GM19023 (cell line): ENCODE results near the gene KIAA1217.

Experiments
- ATAC-seq: cut with Tn5 transposase; IDR thresholded peaks from one replicate; pipeline ENCODE4 v1.9.1; 2021; ENCODE audit warnings: mild to moderate bottlenecking, moderate library complexity; ENCODE audit not compliant: unreplicated experiment

Gene KIAA1217

DNA sequence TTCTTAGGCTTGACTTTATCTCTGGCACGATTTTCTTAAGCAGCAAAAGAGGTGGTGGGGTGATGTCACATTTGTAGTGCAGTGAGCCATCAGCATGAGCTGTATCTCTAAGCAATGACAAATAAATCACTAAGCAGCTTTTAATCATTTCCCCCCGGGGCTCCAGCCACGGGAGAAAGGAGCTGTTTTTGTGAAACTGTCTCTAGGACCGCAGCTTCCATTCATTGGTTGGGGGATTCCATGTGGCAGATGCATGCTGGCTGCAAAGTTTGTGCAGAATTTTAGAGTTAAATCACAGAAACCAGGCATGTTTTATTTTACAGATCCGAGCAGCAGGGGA, 464 bp downstream of the KIAA1217 start:
- ATAC-seq: peak; percentile 34

GRCh38 chr10:24209946-24210491, 1.1 kb downstream of the KIAA1217 start:
- peak; percentile 63 for ATAC-seq

DNA sequence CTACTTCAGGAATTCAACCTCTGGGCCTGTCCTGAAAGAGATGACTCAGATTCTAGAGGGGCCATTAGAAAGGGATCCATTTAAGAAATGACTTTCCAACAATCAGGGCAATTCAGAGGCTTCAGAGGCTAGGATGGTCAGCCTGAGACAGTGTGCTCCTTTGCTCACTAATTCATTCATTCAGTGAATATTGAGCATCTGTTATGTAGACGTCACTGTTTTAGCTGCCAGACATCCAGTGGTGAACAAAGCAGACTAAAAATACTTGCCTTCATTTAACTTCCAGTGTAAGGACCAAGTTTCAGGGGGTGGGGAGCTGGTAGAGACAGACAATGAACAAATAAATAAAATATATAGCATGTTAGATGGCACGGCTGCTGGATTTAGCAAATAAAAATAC, 1.6 kb downstream of the KIAA1217 start:
- no peak for ATAC-seq

DNA sequence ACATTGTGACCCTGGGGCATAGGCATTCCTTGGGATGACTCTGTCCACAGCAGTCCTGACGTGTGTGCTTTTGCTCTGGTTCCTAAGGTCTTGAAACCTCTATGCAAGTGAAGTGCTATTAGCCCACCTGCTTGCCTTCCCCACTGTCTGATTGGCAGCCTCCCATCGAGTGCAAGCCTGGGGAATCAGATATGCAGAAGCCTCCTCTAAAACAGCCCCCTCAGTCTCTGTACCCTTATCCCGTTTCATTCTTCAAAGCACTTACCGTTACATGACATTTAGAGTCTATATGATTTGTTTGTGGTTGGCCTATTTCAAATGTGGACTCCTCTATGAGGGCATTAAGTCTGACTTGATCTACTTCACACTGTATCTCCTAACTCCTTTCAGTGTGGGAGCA, 4.3 kb downstream of the KIAA1217 start:
- no peak for ATAC-seq

DNA sequence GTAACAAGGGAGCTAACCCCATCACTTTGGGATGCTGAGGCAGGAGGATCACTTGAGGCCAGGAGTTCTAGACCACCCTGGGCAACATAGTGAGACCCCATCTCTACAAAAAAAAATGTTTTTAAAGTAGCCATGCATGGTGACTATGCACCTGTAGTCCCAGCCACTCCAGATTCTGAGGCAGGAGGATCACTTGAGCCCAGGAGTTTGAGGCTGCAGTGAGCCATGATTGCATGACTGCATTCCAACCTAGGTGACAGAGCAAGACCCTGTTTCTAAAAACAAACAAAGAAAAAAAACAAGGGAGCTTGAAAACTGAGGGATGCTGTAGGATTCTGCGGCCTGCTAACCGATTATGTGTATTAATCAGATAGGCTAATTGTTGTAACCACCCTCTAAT, 4.9 kb downstream of the KIAA1217 start:
- no peak for ATAC-seq

- no peak for ATAC-seq
Measured at GRCh38 chr10:24214762-24215161, 5.8 kb downstream of the KIAA1217 start.

- no peak for ATAC-seq
Measured at GRCh38 chr10:24215196-24215595, 6.3 kb downstream of the KIAA1217 start.

- no peak for ATAC-seq
Measured at GRCh38 chr10:24215603-24216002, 6.7 kb downstream of the KIAA1217 start.

- ATAC-seq: no peak
Measured at GRCh38 chr10:24219963-24220362, 11.0 kb downstream of the KIAA1217 start.

DNA sequence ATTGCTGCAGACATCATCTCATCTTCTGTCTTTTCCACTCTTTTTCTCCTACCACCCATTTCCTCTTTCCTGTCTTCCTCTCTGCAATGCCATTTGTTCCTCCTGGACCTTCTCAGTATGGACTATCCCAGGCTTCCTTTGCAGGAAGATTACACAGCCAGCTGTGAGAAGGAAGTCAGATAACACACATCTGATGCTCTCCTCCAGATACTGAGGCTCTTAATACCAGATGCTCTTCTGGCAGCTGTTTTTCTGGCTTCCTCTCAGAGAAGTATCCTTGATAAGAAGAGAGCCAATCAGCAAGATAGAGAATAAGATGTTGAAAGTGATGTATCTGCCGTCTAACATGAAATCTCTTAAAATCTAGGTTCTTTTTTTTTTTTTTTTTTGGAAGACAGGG, 14.4 kb downstream of the KIAA1217 start:
- no peak for ATAC-seq

DNA sequence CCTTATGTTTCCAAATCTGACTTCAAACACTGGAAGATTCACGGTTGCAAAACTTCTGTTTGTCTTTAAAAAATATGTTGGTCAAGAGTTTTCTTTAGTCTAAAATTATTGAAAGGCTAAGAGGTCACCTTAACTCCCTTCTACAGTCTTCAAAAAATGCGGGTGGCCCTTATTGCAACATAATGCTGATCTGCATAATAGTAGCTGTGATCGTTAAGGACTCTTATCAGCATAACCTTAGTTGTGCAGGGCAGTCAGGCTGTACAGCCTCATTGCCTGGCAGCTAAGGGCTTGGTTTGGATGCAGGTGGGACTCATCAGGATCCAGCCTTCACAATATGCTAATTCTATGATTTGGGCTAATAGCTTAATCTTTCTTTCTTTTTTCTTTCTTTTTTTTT, 15.0 kb downstream of the KIAA1217 start:
- ATAC-seq: no peak

DNA sequence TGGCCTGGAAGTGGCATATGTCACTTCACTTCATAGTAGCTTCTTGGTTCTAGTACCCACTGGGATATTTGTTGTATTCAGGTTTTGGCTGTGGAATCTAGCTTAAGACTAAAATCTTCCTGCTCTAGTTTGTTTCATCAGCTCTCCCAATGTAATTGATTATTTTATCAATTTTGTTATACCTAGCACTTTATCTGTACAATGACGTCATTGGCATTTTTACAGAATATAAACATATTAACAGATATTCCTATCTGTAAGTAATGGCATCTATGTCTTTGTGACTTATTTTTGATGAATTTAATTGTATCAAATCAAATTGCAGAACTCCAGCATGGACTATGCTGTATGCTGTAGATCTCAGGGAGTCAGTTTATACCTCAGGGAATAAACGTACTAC, 19.7 kb downstream of the KIAA1217 start:
- no peak for ATAC-seq

DNA sequence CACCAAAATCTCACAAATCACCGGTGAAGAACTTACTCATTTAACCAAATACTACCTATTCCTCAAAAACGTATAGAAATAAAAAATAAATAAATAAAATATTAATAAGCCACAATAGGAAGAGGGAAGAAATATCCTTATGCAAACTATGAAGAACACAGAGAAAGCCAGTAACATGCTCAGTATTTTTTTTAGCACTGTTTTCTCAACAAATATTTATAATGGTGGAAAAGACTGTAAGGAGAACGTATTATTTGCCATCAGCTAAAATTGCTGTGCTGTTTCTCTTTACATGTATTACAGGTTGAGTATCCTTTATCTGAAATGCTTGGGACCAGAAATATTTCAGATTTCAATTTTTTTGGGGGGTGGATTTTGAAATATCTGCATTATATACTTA, 21.0 kb downstream of the KIAA1217 start:
- no peak for ATAC-seq

DNA sequence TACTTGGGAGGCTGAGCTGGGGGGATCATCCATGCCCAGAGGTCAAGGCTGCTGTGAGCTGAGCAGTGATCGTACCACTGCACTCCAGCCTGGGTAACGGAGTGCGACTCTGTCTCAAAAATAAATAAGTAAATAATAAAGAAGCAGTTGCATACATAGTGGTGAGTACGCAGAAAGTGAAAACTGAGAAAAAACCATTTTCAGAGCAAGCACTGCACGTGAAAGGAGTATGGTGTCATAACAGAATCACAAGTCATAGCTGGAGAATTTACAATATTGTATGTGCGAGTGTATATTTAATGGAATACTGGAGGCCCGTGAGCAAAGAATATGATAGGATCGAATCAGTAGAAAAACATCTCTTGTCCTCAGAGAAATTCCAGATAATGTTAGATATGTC, 22.3 kb downstream of the KIAA1217 start:
- no peak for ATAC-seq

DNA sequence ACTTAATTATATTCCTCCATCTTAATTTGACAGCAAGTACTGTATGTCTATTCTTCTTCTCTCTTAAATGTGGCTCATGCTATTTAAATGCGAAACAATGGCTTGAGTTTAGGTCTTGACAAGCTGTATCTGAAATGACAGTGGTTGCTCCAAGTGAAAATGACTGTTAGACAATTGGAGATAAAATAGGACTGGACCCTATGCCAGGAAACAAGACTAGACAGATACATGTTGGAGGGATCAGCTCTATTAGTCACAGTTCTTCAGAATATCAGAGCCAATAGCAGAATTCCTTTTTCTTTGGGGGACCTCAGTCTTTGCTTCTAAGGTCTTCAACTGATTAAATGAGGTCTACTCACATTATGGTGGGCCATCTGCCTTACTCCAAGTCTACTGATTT, 25.8 kb downstream of the KIAA1217 start:
- no peak for ATAC-seq

DNA sequence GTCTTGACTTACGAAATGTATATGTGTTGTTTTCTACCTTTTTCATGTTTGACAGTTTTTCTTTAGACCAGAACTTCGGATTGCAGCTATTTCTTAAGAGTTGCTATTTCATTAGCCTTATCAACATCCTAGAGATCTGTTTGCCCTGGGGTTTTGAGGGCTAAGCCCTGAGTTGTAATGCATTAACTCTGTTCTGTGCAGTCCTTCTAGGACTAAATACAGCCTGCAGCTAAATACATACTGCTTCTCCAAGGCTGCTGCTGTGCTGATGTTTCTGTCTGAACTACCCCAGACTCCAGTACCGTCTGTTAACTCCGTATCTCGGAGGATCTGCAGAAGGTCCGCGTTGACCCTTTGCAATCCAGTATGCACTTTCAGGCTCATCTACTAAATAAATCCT, 26.5 kb downstream of the KIAA1217 start:
- no peak for ATAC-seq

DNA sequence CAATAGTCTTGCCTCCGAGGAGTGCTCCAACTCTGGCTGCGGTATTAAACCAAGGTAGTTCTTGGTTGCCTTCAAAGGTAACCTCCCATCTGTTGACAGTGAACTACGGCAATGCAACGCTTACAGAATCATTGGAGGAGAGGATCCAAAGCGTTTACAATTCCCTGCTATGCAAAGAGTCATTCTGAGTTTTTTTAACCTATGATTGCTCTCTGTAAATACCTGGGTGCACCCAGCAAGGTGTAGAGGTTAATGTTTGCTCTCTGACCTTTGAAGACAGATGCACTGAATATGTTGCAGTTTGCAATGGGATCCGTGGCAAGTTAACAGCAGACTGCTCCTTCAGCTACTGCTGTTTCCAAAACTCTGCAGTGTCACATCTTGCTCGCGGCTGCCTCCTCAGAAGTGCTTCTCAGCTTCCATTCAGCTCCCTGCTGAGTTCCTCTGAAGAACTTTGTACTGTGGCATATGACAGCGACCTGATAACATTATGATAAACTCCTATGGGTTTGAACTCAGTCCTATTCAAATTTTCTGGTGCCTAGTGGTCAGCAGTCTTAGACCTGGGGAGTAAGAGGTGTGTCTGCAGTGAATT, 29.0 kb downstream of the KIAA1217 start:
- no peak for ATAC-seq

DNA sequence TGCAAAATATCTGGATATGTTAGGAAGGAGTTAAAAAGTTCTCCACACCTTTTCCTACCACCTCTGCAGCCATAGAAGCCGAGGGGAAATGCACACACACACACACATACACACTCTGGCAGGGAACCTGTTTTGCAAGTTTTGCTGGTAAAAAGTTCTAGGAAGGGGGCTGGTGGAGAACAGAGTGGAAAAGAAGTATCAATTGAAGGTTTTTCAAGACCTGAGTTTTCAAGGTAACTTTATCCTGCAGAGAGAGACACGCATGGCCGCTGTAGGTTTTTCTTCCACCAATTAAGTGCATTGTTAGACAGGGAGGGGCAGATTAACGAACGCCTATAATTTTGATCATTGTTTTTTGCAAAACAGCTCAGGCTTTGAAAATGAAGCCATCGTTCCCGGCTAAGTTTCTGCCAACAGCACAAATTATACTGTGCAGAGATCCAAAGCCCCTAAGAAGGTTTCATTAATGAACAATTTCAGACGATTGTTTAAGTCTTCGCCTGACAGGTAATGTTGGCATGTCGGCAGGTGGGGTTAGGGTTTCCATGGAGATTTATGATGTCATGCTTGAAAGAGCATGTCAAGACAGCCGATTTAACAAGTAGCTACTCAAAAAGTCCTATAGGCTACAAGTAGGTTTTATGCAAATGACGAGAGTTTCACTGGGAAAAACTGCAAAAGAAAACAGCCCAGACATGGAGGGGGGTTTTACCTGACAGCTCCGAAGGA, 29.7 kb downstream of the KIAA1217 start:
- ATAC-seq: no peak

DNA sequence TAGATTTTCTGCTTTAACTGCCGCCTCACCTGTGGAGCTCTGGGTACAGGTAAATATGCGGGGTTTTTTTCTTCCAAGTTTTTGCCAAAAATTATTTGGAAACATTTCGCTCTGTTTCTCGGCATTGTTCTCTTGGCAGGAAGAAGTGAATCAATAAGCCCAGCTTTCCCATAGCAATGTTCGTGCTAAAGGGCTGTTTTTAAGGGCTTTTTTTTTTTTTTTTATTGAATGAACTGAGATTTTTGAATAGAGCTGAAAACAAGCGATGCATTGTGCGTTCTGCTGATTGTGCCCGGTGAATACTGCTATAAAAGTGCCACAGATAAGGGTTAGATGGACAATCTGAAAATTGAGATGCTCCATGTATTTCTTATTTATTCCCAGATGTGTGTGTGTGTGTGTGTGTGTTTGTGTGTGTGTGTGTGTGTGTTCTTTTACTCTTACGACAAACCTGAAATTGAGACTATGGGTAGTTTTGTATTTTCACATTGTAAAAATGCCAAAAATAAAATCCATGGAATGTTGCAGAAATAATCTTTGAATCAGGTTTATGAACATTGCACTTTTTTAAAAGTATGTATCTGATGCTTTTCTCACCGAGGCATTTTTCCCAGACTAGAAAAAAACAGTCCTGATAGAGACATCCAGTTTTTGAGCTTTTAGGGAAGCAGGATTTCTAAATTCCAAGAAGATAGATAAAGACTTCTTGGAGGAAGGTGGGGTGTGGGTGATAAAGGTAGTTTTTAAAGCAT, 30.5 kb downstream of the KIAA1217 start:
- ATAC-seq: no peak

DNA sequence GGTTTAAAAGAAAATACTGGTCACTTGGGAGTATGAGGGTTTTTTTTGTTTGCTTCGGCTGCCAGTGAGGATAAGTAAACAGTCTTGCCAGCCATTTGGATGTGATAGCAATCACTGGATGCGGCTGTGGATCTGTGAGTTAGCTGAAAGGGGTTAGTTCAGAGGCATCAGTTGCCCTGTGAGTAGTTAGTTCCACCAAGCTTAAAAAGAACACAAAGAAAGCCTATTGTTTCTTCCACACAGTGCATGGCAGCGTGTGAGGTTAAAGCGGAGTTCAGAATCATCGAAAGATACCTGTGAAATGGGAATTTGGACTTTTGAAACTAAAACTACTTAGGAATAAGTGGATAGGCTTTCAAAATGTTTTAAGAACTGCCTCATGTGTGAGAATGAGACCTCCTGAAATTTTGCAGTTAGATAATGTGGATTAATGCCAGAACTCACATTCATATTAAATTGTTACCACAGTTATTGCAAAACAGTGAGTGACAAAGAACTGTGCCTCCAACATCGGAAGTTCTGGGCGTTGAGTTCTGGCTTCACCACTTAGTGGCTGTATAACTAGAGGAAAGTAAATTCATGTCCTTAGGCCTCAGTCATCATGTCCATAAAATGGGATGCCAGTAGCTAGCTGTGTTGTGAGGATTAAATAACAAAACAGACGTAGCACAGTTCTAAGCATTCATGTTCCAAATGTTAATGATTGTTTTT, 31.3 kb downstream of the KIAA1217 start:
- ATAC-seq: no peak

DNA sequence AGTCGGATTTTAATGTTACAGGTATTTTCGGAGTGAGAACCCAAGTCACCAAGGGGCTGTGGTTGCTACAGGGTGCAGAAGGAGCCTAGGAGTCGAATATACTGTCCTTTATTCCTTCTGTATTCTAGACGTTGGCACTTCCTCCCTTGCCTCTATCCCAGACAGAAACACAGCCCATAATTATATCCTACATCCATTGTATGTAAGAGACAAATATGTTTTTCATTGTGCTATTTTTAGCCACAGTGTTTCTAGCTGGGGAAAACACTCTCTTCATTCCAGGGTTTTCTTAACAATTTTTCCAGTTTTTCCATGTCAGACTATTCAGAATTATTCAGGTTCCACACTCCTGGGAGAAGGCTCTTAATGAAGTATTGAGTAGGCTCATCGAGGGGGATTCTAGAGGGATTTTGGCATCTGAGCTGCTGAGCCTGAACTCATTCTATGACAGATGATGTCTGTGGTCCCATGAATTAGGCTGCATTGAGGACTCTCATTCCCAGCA, 32.6 kb downstream of the KIAA1217 start:
- ATAC-seq: no peak
